Ectodermal cell (in vitro differentiated cells): ENCODE results near the gene SENP7.

Experiments used
- H3K27ac ChIP-seq: 2 replicates; pipeline ENCODE4 v1.7.0; 2013; ENCODE audit warnings: mild to moderate bottlenecking, low read depth, low read length; ENCODE audit not compliant: insufficient read depth, poor library complexity, severe bottlenecking
- H3K27me3 ChIP-seq: 2 replicates; pipeline ENCODE4 v1.7.0; 2013; ENCODE audit warnings: mild to moderate bottlenecking, low read length; ENCODE audit not compliant: insufficient read depth, control insufficient read depth, poor library complexity, severe bottlenecking
- H3K36me3 ChIP-seq: one replicate; pipeline ENCODE4 v1.7.0; 2013; ENCODE audit warnings: low read length; ENCODE audit not compliant: control insufficient read depth, insufficient read depth
- H3K4me1 ChIP-seq: one replicate; pipeline ENCODE4 v1.7.0; 2013; ENCODE audit warnings: low read length; ENCODE audit not compliant: control insufficient read depth, insufficient read depth
- H3K4me3 ChIP-seq: 2 replicates; pipeline ENCODE4 v1.7.0; 2013; ENCODE audit warnings: low read depth, low read length, control low read depth; ENCODE audit not compliant: insufficient read depth
- H3K9me3 ChIP-seq: 2 replicates; pipeline ENCODE4 v1.7.0; 2013; ENCODE audit warnings: mild to moderate bottlenecking, low read length, moderate library complexity; ENCODE audit not compliant: control insufficient read depth
- WGBS, 2 experiments: methylation state at CpG; one replicate each; pipeline ENCODE4 v1.1.7; 2013; ENCODE audit warnings: missing lambda C conversion rate in 2 of 2; 5-methylcytosine and 5-hydroxymethylcytosine counted together

Gene SENP7

DNA sequence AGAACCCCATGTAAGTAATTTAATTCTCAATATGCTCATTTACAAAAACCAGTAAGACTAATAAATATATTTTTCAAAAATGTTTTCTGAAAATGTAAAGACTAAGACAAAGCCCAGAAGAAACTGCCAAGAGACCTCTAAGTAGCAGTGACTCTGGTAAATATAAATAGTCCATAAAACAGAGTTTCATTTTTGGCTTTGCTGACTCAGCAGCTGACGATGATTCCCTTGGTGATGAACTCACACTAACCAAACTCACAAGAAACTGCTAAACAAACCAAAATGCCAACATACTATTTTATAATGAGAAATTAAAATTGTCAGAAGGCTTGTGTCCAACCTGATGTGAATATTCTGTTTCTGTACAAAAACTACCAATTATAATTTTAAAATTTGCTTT, 161.2 kb downstream of the SENP7 start:
- H3K9me3 ChIP-seq, result no peaks in the 10 kb centered on the region
- H3K4me1 ChIP-seq, result no peaks in the 10 kb centered on the region
- no peaks in the 10 kb centered on the region for H3K27me3 ChIP-seq
- WGBS, 2 experiments, result 83 to 86% methylated on average over 1 of the region's 1 CpG
- no peak overlapping the region for H3K27ac ChIP-seq
- no peak overlapping the region for H3K4me3 ChIP-seq
- no peaks in the 10 kb centered on the region for H3K36me3 ChIP-seq

DNA sequence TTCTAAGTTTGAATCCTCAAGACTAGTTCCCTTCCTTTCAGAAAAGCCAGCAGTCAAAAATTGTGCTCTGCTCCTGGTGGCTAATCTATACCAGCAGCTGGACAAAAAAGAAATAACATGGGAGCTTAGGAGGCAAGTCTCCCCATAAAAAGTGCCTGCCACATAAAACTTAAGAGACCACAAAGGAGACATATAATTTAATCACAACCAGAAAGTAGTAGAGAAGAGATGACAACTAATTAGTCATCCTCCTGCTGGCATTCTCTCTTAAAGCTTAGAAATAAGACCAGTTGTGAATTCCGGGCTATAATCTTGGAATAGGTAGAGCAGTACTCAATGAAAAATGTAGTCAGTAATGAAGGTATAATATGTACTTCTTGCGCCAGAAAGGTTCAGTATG, 172.4 kb downstream of the SENP7 start:
- WGBS, 2 experiments, result 92 to 100% methylated on average over 1 to 2 of the region's 2 CpGs
- Histone ChIP-seq H3K9me3 (no peaks in the 10 kb centered on the region), H3K27ac (no peak overlapping the region), H3K4me1 (no peaks in the 10 kb centered on the region), H3K27me3 (no peaks in the 10 kb centered on the region), H3K4me3 (no peak overlapping the region), H3K36me3 (no peaks in the 10 kb centered on the region)

DNA sequence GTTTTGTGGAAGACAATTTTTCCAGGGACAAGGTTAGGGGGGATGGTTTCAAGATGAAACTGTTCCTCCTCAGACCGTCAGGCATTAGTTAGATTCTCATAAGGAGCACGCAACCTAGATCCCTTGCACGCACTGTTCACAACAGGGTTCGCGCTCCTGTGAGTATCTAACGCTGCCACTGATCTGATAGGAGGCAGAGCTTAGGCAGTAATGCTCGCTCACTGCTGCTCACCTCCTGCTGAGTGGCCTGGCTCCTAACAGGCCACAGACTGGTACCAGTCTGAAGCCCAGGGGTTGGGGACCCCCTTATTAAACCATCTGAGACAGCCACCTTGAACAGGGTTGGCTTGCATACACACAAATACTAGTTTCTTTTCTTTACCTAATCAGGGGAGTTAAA, 179.1 kb downstream of the SENP7 start:
- H3K36me3 ChIP-seq, result no peaks in the 10 kb centered on the region
- H3K27ac ChIP-seq, result no peak overlapping the region
- H3K4me1 ChIP-seq, result no peaks in the 10 kb centered on the region
- H3K27me3 ChIP-seq, result no peaks in the 10 kb centered on the region
- H3K4me3 ChIP-seq, result no peak overlapping the region
- no peaks in the 10 kb centered on the region for H3K9me3 ChIP-seq
- WGBS, 2 experiments, result 84 to 88% methylated on average over 7 of the region's 7 CpGs

DNA sequence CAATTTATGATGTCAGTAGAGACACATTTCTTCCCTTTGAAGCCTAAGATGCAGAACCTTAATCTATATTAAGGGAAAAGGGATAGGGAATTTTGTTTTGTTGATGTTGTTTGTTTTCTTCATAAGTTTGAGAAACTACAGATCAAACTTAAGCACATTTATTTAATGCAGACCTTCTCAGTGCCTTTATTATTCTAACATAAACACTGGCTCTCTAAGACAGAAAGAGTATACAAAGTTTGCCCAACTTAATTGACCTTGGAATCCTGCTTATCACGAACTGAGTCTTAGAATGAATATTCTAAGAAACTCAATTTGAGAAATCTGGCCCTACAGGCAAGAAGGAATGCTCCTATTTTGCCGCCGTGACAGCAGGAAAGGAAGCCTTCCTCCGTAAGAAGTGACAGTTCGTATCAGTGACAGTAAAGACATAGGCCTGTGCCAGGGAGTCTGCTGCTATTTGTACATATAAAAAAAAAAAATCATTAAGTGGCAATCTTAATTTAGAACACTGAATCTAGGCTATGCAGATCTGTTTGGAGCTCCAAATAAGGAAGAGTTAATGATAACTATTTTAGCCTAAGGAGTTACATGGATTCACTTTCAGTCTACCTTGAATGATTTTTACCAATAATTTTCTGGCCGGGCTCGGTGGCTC, 183.9 kb downstream of the SENP7 start:
- Histone ChIP-seq H3K9me3 (no peaks in the 10 kb centered on the region), H3K27me3 (no peaks in the 10 kb centered on the region), H3K4me3 (no peak overlapping the region), H3K27ac (no peak overlapping the region), H3K4me1 (no peaks in the 10 kb centered on the region), H3K36me3 (no peaks in the 10 kb centered on the region)
- WGBS, 2 experiments, result 94 to 95% methylated on average over 7 of the region's 7 CpGs

DNA sequence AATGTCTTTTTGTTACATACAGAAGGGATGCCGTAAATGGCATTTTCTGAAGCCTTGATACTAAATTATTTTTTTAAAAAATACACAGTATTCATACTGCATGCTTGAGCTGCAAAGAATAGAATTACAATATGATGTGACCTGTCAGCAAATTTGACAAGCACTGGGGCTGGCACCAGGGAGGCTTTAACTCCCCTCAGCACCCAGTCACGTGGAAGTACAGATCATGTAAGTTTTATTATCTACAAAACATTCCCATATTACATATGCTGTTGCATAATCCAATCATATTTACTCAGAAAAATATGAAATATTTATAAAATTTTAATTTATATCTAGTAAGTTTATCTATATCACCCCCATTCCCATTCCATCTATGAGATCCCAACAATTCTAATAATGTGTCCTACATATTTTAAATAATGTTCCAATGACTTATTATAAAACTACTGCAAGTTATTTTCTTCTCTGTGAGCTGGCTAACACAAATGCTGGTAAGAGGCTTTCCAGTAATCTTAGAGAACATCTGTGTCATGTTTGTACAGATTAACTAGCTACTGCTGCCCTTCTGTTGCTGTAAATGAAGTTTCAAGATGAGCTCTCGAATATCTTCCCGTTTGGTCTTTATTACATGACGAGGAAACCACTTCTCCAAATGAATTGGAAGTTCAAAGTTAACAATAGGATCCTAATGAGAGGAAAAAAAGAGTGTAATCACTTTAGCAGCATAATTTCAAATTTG, 187.4 kb downstream of the SENP7 start:
- WGBS, 2 experiments, result 89 to 99% methylated on average over 4 to 5 of the region's 5 CpGs
- Histone ChIP-seq H3K27me3 (no peaks in the 10 kb centered on the region), H3K27ac (no peak overlapping the region)

DNA sequence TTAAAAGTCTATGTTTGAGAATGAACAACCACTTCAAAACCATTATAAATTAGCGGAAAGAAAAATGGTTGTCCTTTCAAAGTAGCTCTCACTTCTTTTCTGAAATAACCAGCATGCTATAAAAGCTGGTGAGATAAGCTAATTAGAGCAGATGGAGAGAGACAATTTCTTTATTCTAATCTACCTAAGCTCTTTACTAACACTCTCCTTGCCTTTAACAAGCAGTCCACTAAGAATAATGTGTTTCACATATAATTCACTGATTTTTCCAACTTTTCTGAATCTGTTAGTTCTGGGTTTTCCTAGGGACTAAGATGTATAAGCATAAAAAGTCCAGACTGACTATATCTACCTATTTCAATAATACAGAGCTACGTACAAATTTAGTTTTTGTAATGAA, 192.5 kb downstream of the SENP7 start, which contains the start of gene IMPG2:
Gene IMPG2, minus strand, starts transcription at position 101 of the 400 bp plus-strand sequence. CDS start 203 bp downstream, outside the sequence.
- no peaks in the 10 kb centered on the region for H3K4me1 ChIP-seq
- peak within 1 kb of the TSS; percentile 44 for H3K27ac ChIP-seq
- H3K4me3 ChIP-seq, result no peak within 1 kb of the TSS
- WGBS, 2 experiments, result 100% methylated on average over 2 of the region's 2 CpGs; no CpG with 5 or more reads in 1 of the 2 experiments
- H3K9me3 ChIP-seq, result no peaks in the 10 kb centered on the region
- H3K27me3 ChIP-seq, result no peaks in the 10 kb centered on the region
- no peaks in the 10 kb centered on the region for H3K36me3 ChIP-seq

More for the DNA sequence above, 187.4 kb downstream of the SENP7 start:
- H3K4me3 ChIP-seq, result no peak overlapping the region
- H3K36me3 ChIP-seq, result no peaks in the 10 kb centered on the region
- no peaks in the 10 kb centered on the region for H3K4me1 ChIP-seq
- H3K9me3 ChIP-seq, result no peaks in the 10 kb centered on the region

DNA sequence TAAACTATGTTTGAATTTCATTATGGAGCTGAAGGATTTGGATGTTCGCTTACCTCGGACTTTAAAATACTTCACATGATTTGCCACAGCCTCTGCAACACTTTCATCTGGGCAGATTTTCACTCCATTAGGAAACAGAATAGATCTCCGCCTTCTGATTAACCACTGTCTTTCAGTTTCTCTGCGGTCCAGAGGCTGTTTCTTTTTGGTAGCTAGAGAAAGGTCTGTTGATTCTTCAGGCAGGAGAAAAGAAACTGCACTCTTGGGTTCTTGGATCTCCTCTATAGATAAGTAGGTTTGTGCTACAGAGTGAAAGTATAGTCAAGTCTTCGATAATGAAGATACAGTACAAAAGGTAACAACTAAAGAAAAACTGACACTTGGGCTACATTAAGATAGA, 193.5 kb downstream of the SENP7 start:
- Histone ChIP-seq H3K36me3 (no peaks in the 10 kb centered on the region), H3K27me3 (no peaks in the 10 kb centered on the region), H3K27ac (no peak overlapping the region), H3K9me3 (no peaks in the 10 kb centered on the region), H3K4me1 (no peaks in the 10 kb centered on the region), H3K4me3 (no peak overlapping the region)
- 81 to 85% methylated on average over 4 to 5 of the region's 5 CpGs for WGBS, 2 experiments

DNA sequence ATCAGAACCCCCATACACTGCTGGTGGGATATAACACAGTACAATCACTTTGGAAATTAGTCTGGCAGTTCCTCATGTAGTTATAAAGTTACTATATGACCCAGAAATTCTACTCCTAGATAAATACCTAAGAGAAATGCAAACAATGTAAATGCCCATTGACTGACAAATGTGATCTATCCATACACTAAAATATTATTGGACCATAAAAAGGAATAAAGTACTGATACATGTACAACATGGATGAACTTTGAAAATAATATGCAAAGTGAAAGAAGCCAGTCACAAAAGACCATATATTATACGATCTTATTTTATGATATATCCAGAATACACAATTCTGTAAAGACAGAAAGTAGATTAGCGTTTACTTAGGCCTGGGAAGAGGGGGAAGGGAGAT, 200.5 kb downstream of the SENP7 start:
- Histone ChIP-seq H3K9me3 (no peaks in the 10 kb centered on the region), H3K27ac (no peak overlapping the region), H3K36me3 (no peaks in the 10 kb centered on the region), H3K27me3 (no peaks in the 10 kb centered on the region), H3K4me1 (no peaks in the 10 kb centered on the region), H3K4me3 (no peak overlapping the region)
- WGBS, 2 experiments, result 75 to 90% methylated on average over 1 to 2 of the region's 2 CpGs

DNA sequence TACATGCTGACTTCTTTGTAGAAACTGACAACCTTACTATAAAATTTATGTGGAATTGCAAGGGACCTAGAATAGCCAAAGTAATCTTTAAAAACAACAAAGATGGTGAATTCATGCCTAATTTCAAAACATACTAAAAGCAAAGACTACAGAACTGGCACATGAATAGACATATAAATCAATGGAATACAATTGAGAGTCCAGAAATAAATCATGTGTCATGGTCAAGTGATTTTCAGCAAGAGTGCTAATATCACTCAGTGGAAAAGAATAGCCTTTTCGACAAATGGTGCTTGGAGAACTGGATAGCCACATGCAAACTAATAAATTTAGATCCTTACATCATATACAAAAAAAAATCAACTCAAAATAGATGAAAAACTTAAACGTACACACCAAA, 201.3 kb downstream of the SENP7 start:
- whole genome bisulfite sequencing, 2 experiments, result 95 to 100% methylated on average over 2 of the region's 2 CpGs
- H3K9me3 ChIP-seq, result no peaks in the 10 kb centered on the region
- H3K4me3 ChIP-seq, result no peak overlapping the region
- no peak overlapping the region for H3K27ac ChIP-seq
- H3K27me3 ChIP-seq, result no peaks in the 10 kb centered on the region
- no peaks in the 10 kb centered on the region for H3K4me1 ChIP-seq
- H3K36me3 ChIP-seq, result no peaks in the 10 kb centered on the region

DNA sequence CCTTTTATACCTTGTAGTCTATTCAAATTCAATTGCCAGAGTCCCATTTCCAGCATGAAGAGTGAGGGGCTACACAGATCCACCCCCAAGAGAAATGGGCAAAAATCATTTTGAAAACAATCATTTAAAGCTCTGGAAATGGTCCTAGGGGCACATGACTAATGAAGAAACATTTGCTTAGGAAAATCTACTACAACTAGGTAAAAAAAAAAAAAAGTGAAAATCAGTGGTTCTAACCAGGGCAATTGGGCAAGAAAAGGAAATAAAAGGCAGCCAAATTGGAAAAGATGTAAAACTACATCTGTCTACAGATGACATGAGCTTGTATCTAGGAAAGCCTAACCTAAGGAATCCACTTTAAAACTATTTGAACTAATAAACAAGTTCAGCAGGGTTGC, 202.0 kb downstream of the SENP7 start:
- Histone ChIP-seq H3K9me3 (no peaks in the 10 kb centered on the region), H3K27me3 (no peaks in the 10 kb centered on the region), H3K4me3 (no peak overlapping the region)

More for the DNA sequence above, 202.0 kb downstream of the SENP7 start:
- Histone ChIP-seq H3K4me1 (no peaks in the 10 kb centered on the region), H3K27ac (no peak overlapping the region), H3K36me3 (no peaks in the 10 kb centered on the region)
